ENCODE measurements around the gene HDGFL3. TPM values are rescaled to one million over a fixed set of nuclear protein-coding genes. Genes with fewer than 3 reads are reported as not detected.
"Not testable (repeated sequence)": the region's sequence is repeated elsewhere in the genome, so short reads cannot be mapped to it uniquely, and the experiment has no call there.

The HDGFL3 gene
- total RNA-seq, 1 donor from 2014 or later = 130 TPM

- Mint-ChIP-seq H3K27ac (ENCODE audit: unreplicated experiment) (no peak overlapping the region), H3K9me3 (ENCODE audit: unreplicated experiment) (no peaks in the 10 kb centered on the region), H3K4me3 (ENCODE audit: unreplicated experiment) (no peak overlapping the region), H3K4me1 (ENCODE audit: low read depth, unreplicated experiment) (no peaks in the 10 kb centered on the region), H3K27me3 (ENCODE audit: unreplicated experiment) (peaks cover 3% of the 10 kb centered on the region), H3K36me3 (ENCODE audit: unreplicated experiment) (peaks cover 7% of the 10 kb centered on the region)
- TF ChIP-seq CTCF (IDR thresholded peaks at IDR 0.05; ENCODE audit: partially characterized antibody, unreplicated experiment) = no peak
- DNase-seq = no peak
Measured at GRCh38 chr15:83088876-83089275, 118.7 kb downstream of the HDGFL3 start.

- Mint-ChIP-seq H3K27ac (ENCODE audit: unreplicated experiment) (no peak overlapping the region), H3K4me3 (ENCODE audit: unreplicated experiment) (no peak overlapping the region), H3K27me3 (ENCODE audit: unreplicated experiment) (no peaks in the 10 kb centered on the region), H3K36me3 (ENCODE audit: unreplicated experiment) (peaks cover 7% of the 10 kb centered on the region), H3K9me3 (ENCODE audit: unreplicated experiment) (no peaks in the 10 kb centered on the region), H3K4me1 (ENCODE audit: low read depth, unreplicated experiment) (no peaks in the 10 kb centered on the region)
- TF ChIP-seq CTCF (IDR thresholded peaks at IDR 0.05; ENCODE audit: partially characterized antibody, unreplicated experiment) = no peak
- DNase-seq = no peak
Measured at GRCh38 chr15:83087576-83087975, 120.0 kb downstream of the HDGFL3 start.

DNA sequence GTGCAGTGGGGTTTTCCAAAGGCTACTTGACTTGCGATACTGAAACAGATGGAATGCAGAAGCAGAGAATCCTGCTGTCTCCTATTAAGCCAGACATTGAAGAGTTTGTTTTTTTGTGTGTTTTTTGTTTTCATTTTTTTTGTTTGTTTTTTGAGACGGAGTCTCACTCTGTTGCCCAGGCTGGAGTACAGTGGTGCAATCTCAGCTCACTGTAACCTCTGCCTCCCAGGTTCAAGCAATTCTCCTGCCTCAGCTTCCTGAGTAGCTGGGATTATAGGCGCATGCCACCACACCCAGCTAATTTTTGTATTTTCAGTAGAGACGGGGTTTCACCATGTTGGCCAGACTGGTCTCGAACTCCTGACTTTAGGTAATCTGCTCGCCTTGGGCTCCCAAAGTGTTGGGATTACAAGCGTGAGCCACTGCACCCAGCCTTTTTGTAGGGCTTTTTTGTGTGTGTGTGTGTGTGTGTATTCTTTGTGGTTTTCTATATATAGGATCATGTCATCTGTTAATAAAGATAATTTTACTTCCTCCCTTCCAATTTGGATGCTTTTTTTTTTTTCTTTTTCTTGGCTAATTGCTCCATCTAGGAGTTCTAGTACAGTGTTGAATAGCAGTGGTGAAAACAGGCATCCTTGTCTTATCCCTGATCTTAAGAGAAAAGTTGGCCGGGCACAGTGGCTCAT lies 121.6 kb downstream of the HDGFL3 start:
- not testable (repeated sequence) for H3K4me3 Mint-ChIP-seq (ENCODE audit: unreplicated experiment); H3K36me3 Mint-ChIP-seq (ENCODE audit: unreplicated experiment); DNase-seq; H3K27me3 Mint-ChIP-seq (ENCODE audit: unreplicated experiment); H3K4me1 Mint-ChIP-seq (ENCODE audit: low read depth, unreplicated experiment); H3K27ac Mint-ChIP-seq (ENCODE audit: unreplicated experiment); H3K9me3 Mint-ChIP-seq (ENCODE audit: unreplicated experiment)

GRCh38 chr15:83085461-83085860 lies 122.2 kb downstream of the HDGFL3 start:
- H3K27ac Mint-ChIP-seq (ENCODE audit: unreplicated experiment); H3K4me3 Mint-ChIP-seq (ENCODE audit: unreplicated experiment); H3K4me1 Mint-ChIP-seq (ENCODE audit: low read depth, unreplicated experiment); DNase-seq; H3K36me3 Mint-ChIP-seq (ENCODE audit: unreplicated experiment); H3K9me3 Mint-ChIP-seq (ENCODE audit: unreplicated experiment); H3K27me3 Mint-ChIP-seq (ENCODE audit: unreplicated experiment): not testable (repeated sequence)

GRCh38 chr15:83082730-83083386 lies 124.8 kb downstream of the HDGFL3 start:
- Mint-ChIP-seq H3K27ac (ENCODE audit: unreplicated experiment) (no peak overlapping the region), H3K4me3 (ENCODE audit: unreplicated experiment) (no peak overlapping the region), H3K36me3 (ENCODE audit: unreplicated experiment) (no peaks in the 10 kb centered on the region), H3K4me1 (ENCODE audit: low read depth, unreplicated experiment) (no peaks in the 10 kb centered on the region), H3K9me3 (ENCODE audit: unreplicated experiment) (no peaks in the 10 kb centered on the region), H3K27me3 (ENCODE audit: unreplicated experiment) (peaks cover 2% of the 10 kb centered on the region)
- no peak for TF ChIP-seq CTCF (IDR thresholded peaks at IDR 0.05; ENCODE audit: partially characterized antibody, unreplicated experiment)
- no peak for DNase-seq

Data from glutamatergic neuron (in vitro differentiated cells).